K562 (cell line): Measurements from ENCODE around the gene OR9Q1. TPM values are rescaled to one million over a fixed set of nuclear protein-coding genes. Genes with fewer than 3 reads are reported as not detected.

Experiments
- ATAC-seq: fragments of 200-7000 bp; cut with Tn5 transposase; 3 replicates; pipeline ENCODE4 v1.9.1; 2020; ENCODE audit warnings: moderate library complexity
- BruUV-seq: library from RNA; stranded (reverse); fragments of 400-500 nt; replicated peaks from 2 replicates; lab custom pipeline; 2021; lab: Mats Ljungman, UMichigan
- CTCF ChIA-PET: fragments of 300-600 bp; formaldehyde crosslinking; extraction: SDS; loops from one replicate; lab custom pipeline; 2021; ENCODE audit warnings: low intra/inter-chr PET ratio; lab: Yijun Ruan, JAX
- POLR2A ChIA-PET: fragments of 300-600, 350-650 bp; sonication (Branson Sonifier 250); formaldehyde crosslinking; extraction: SDS; loops from one replicate; lab custom pipeline; 2021; ENCODE audit warnings: antibody characterized with exemption, inconsistent platforms; lab: Yijun Ruan, JAX
- DNase-seq, 4 experiments: peaks; one replicate each; pipeline versions ENCODE4 v3.0.0 to v3.0.0-alpha.2; 2011 to 2018; ENCODE audit warnings: low spot score in 3 of 4, mixed read lengths in 3 of 4; ENCODE audit errors: extremely low read depth in 1 of 4
- FAIRE-seq: peaks from 2 replicates; lab custom pipeline; 2011; peaks lifted over from hg19 to GRCh38; lab: Jason Lieb, UNC
- H2AFZ ChIP-seq: 2 replicates; pipeline ENCODE4 v1.6.0; 2011; ENCODE audit warnings: low read depth, low read length, control low read depth, inconsistent platforms
- H3K27ac ChIP-seq: fragments of 200-600 bp; 3 replicates; pipeline ENCODE4 v1.8.0; 2011; ENCODE audit warnings: low read depth, mild to moderate bottlenecking, control low read depth, inconsistent platforms, low read length, moderate library complexity, mixed read lengths; ENCODE audit errors: extremely low read depth
- H3K27me3 ChIP-seq, 2 experiments: fragments of 300-600 bp in 1 of 2; 2 replicates in 1 of 2; 3 replicates in 1 of 2; pipeline versions ENCODE4 v1.6.0 to v1.8.0; 2011; ENCODE audit warnings: inconsistent platforms in 2 of 2, low read length in 2 of 2, mild to moderate bottlenecking in 1 of 2, mixed read lengths in 1 of 2, moderate library complexity in 1 of 2; ENCODE audit not compliant: control insufficient read depth in 2 of 2, insufficient read depth in 2 of 2
- H3K36me3 ChIP-seq: fragments of 300-600 bp; 3 replicates; pipeline ENCODE4 v1.8.0; 2011; ENCODE audit warnings: mild to moderate bottlenecking, low read length, inconsistent platforms; ENCODE audit not compliant: control insufficient read depth, insufficient read depth
- H3K4me1 ChIP-seq, 2 experiments: fragments of 200-600 bp in 1 of 2; replicated peaks in 1 of 2; 2 replicates in 1 of 2; 3 replicates in 1 of 2; pipeline versions ENCODE4 v1.5.1 to v1.8.0; 2011; ENCODE audit warnings: inconsistent platforms in 2 of 2, low read length in 2 of 2, mild to moderate bottlenecking in 1 of 2, mixed read lengths in 1 of 2, moderate library complexity in 1 of 2; ENCODE audit not compliant: control insufficient read depth in 2 of 2, insufficient read depth in 2 of 2
- H3K4me2 ChIP-seq: 2 replicates; pipeline ENCODE4 v1.6.1; 2011; ENCODE audit warnings: low read length, control low read depth, inconsistent platforms, mixed read lengths; ENCODE audit not compliant: insufficient read depth
- H3K4me3 ChIP-seq: fragments of 200-600 bp; sonication (generic), shearing (Covaris generic); 2 replicates; pipeline ENCODE4 v1.5.1; 2016; ENCODE audit warnings: control low read depth, inconsistent platforms
- H3K79me2 ChIP-seq: fragments of 200-600 bp; 3 replicates; pipeline ENCODE4 v1.8.0; 2011; ENCODE audit warnings: low read length, inconsistent platforms; ENCODE audit not compliant: control insufficient read depth, insufficient read depth
- H3K9ac ChIP-seq, 2 experiments: 2 replicates each; pipeline versions ENCODE4 v1.6.0 to v1.6.1; 2011; ENCODE audit warnings: low read depth in 2 of 2, low read length in 2 of 2, control low read depth in 1 of 2, inconsistent platforms in 1 of 2, mild to moderate bottlenecking in 1 of 2, mixed read lengths in 1 of 2; ENCODE audit not compliant: insufficient read depth in 1 of 2
- H3K9me1 ChIP-seq: one replicate; pipeline ENCODE4 v1.6.0; 2011; ENCODE audit warnings: inconsistent platforms, mild to moderate bottlenecking, low read length, moderate library complexity; ENCODE audit not compliant: control insufficient read depth, insufficient read depth
- H3K9me3 ChIP-seq: replicated peaks from 2 replicates; pipeline ENCODE4 v1.5.1; 2011; ENCODE audit warnings: low read depth, low read length, inconsistent platforms; ENCODE audit not compliant: control insufficient read depth, insufficient read depth
- H4K20me1 ChIP-seq: replicated peaks from 2 replicates; pipeline ENCODE4 v1.6.1; 2011; ENCODE audit warnings: low read length, inconsistent platforms, mixed read lengths; ENCODE audit not compliant: control insufficient read depth, insufficient read depth
- LEF1 ChIP-seq: fragments of 450-650 bp; IDR thresholded peaks from 2 replicates; pipeline ENCODE4 v1.6.1; 2016; ENCODE audit warnings: mild to moderate bottlenecking
- POLR2A ChIP-seq: fragments of 450-650 bp; conservative IDR thresholded peaks from 2 replicates; pipeline ENCODE4 v1.6.1; 2016
- SRSF7 ChIP-seq: fragments of 200-400 bp; formaldehyde crosslinking; optimal IDR thresholded peaks from 2 replicates; pipeline ENCODE3; 2017; ENCODE audit warnings: mild to moderate bottlenecking, low read depth, low read length
- WGBS: fragments of 100-300 bp; shearing (Covaris generic); methylation state at CpG from one replicate; pipeline ENCODE4 v1.1.6; 2016; ENCODE audit warnings: low coverage, mixed read lengths; ENCODE audit not compliant: insufficient coverage; ENCODE audit errors: missing lambda C conversion rate; 5-methylcytosine and 5-hydroxymethylcytosine counted together
- in situ Hi-C: fragments of 300-500 bp; cut with MboI; formaldehyde crosslinking; loops from 4 replicates; pipeline ENCODE4 v1.15.0; 2018; ENCODE audit warnings: inconsistent platforms, mixed read lengths
- intact Hi-C: fragments of 100-400 bp; cut with micrococcal nuclease; formaldehyde crosslinking; loops from 2 replicates; pipeline ENCODE4 v1.14.2; 2022
- polyA plus RNA-seq, 8 experiments: library from polyadenylated mRNA; depleted of rRNA in 4 of 8; stranded (reverse) in 5 of 8; unstranded in 3 of 8; fragments of >200 nt; fragmentation: Nextera tagmentation in 2 of 8; fragmentation: Illumina TruSeq in 1 of 8; extraction: Ambion mirVana in 2 of 8; extraction: Trizol in 1 of 8; gene quantifications; 2 replicates each; pipeline versions ENCODE4 v1.2.1 to v1.2.3, GENCODE V29; 2011 to 2014; ENCODE audit warnings: inconsistent platforms in 1 of 8, missing spikeins in 1 of 8
- total RNA-seq, 7 experiments: library from RNA; depleted of rRNA in 6 of 7; stranded (reverse); fragments of >200 nt in 6 of 7; fragmentation: Illumina TruSeq in 2 of 7; extraction: Trizol in 2 of 7; gene quantifications; 2 replicates each; pipeline versions ENCODE4 v1.2.1 to v1.2.3, GENCODE V29; 2011 to 2021; ENCODE audit warnings: low replicate concordance in 1 of 7
- TF ChIP-seq, protein P1 (sequence below), 2 experiments: fragments of 450-650 bp in 1 of 2; sonication (generic) in 1 of 2; formaldehyde crosslinking; conservative IDR thresholded peaks; 2 replicates each; pipeline versions ENCODE4 v1.4.0 to v1.8.1; 2020 to 2022; ENCODE audit warnings: mild to moderate bottlenecking in 1 of 2, missing genetic modification reagents in 1 of 2
- TF ChIP-seq, protein P2 (sequence below): fragments of 450-650 bp; IDR thresholded peaks from 2 replicates; pipeline ENCODE4 v1.7.1; 2018; ENCODE audit warnings: mild to moderate bottlenecking, low read depth; ENCODE audit not compliant: partially characterized antibody
- TF ChIP-seq, protein P3 (sequence below), 2 experiments: fragments of 450-650 bp in 1 of 2; sonication (generic) in 1 of 2; formaldehyde crosslinking in 1 of 2; IDR thresholded peaks; 2 replicates each; pipeline versions ENCODE4 v1.7.1 to v1.9.0; 2016 to 2022; ENCODE audit warnings: inconsistent platforms in 1 of 2, mild to moderate bottlenecking in 1 of 2, missing genetic modification reagents in 1 of 2

Gene OR9Q1
- total and polyA plus RNA-seq, 9 of the 15 experiments (the other 6 are each of a cell fraction or from before 2014, with no cell fraction given): not detected

DNA sequence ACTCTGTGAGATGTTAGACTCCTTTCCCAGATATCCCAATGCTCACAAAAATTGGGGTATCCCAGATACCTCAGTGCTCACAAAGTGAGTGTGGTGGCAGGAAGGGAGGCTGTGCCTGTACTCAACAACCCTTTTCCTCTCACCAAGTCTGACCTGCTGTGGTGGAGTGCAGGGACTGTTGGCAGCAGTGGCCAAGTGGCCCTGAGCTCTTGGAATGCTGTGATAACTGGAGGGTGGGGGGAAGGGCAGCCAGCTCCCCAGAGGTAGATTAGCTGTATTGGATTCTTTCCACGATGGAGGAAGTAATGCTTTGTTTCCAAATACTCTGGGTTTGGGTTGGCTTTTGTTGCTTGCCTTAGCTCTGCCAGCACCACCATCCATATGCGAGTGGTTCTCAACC lies 46.0 kb upstream of the OR9Q1 start (continued):
- TF ChIP-seq LEF1 (no peak), SRSF7 (no peak)
- TF ChIP-seq, protein P1, sequence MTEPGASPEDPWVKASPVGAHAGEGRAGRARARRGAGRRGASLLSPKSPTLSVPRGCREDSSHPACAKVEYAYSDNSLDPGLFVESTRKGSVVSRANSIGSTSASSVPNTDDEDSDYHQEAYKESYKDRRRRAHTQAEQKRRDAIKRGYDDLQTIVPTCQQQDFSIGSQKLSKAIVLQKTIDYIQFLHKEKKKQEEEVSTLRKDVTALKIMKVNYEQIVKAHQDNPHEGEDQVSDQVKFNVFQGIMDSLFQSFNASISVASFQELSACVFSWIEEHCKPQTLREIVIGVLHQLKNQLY (CRISPR knock-in tag; conservative IDR thresholded peaks at IDR 0.05): no peak
- TF ChIP-seq, protein P2, sequence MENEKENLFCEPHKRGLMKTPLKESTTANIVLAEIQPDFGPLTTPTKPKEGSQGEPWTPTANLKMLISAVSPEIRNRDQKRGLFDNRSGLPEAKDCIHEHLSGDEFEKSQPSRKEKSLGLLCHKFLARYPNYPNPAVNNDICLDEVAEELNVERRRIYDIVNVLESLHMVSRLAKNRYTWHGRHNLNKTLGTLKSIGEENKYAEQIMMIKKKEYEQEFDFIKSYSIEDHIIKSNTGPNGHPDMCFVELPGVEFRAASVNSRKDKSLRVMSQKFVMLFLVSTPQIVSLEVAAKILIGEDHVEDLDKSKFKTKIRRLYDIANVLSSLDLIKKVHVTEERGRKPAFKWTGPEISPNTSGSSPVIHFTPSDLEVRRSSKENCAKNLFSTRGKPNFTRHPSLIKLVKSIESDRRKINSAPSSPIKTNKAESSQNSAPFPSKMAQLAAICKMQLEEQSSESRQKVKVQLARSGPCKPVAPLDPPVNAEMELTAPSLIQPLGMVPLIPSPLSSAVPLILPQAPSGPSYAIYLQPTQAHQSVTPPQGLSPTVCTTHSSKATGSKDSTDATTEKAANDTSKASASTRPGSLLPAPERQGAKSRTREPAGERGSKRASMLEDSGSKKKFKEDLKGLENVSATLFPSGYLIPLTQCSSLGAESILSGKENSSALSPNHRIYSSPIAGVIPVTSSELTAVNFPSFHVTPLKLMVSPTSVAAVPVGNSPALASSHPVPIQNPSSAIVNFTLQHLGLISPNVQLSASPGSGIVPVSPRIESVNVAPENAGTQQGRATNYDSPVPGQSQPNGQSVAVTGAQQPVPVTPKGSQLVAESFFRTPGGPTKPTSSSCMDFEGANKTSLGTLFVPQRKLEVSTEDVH: no peak

DNA sequence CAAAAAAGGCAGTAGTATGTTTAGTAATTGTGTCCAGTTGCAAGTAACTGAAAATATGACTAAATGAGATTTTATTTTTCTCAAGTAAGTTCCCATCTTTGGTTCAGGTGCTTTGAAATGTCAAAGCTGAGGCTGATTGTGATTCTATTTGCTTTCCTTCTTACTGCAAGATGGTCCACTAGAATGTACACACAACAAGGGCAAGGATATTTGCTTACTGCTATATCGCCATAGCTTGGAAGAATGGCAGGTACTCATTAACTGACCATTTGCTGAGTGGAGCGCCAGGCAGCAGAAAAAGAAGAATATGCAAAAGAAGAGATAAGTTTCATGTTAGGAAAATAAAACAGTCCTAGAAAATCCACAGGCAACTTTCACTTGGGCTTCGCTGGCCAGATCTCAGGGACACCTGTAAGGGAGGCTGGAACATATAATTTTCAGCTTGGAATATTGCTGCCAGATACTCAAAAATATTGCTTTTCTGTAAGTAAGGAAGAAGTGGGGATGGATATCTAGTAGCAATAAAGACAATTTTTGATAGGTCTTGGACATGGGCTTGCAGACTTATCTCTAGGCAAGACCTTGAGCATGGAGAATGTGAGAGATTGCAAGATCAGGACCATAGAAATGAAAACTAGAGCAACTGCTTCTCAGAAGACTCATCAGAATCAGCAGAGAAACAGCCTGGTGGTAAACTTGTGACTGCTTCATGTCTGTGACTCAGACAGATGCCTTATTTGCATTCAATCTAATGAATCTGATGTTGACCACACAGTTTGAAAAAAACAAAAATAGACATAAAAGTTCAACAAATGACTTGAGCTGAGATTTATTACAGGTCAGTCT lies 44.8 kb upstream of the OR9Q1 start:
- Histone ChIP-seq H4K20me1 (no peaks in the 10 kb centered on the region), H3K4me1 (no peaks in the 10 kb centered on the region), H3K4me2 (no peak overlapping the region), H3K79me2 (no peaks in the 10 kb centered on the region), H3K9ac (no peak overlapping the region), H3K9me1 (no peaks in the 10 kb centered on the region), H2AFZ (no peak overlapping the region), H3K27me3 (peaks cover 0 to 6% of the 10 kb centered on the region in 2 experiments; a peak in 2 of 5 replicates), H3K36me3 (no peaks in the 10 kb centered on the region), H3K9me3 (no peaks in the 10 kb centered on the region), H3K27ac (no peak overlapping the region), H3K4me3 (no peak overlapping the region)
- intact Hi-C loops (no loop called here), in situ Hi-C loops (no loop called here)
- DNase-seq: no peak
- WGBS: 0% methylated on average over 3 of the region's 3 CpGs
- ChIA-PET CTCF (no interaction called here), POLR2A (interaction anchor here (0.7 to 0.8 kb wide), 2 partner anchors 105 to 136 kb away, joined by 3 read pairs; no protein-coding TSS in a partner anchor)
- ATAC-seq: no peak
- FAIRE-seq: no peak
- no TSS peak for BruUV-seq
- TF ChIP-seq, protein P3, sequence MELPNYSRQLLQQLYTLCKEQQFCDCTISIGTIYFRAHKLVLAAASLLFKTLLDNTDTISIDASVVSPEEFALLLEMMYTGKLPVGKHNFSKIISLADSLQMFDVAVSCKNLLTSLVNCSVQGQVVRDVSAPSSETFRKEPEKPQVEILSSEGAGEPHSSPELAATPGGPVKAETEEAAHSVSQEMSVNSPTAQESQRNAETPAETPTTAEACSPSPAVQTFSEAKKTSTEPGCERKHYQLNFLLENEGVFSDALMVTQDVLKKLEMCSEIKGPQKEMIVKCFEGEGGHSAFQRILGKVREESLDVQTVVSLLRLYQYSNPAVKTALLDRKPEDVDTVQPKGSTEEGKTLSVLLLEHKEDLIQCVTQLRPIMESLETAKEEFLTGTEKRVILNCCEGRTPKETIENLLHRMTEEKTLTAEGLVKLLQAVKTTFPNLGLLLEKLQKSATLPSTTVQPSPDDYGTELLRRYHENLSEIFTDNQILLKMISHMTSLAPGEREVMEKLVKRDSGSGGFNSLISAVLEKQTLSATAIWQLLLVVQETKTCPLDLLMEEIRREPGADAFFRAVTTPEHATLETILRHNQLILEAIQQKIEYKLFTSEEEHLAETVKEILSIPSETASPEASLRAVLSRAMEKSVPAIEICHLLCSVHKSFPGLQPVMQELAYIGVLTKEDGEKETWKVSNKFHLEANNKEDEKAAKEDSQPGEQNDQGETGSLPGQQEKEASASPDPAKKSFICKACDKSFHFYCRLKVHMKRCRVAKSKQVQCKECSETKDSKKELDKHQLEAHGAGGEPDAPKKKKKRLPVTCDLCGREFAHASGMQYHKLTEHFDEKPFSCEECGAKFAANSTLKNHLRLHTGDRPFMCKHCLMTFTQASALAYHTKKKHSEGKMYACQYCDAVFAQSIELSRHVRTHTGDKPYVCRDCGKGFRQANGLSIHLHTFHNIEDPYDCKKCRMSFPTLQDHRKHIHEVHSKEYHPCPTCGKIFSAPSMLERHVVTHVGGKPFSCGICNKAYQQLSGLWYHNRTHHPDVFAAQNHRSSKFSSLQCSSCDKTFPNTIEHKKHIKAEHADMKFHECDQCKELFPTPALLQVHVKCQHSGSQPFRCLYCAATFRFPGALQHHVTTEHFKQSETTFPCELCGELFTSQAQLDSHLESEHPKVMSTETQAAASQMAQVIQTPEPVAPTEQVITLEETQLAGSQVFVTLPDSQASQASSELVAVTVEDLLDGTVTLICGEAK (IDR thresholded peaks at IDR 0.05): no peak
- TF ChIP-seq, protein P3 (CRISPR knock-in tag; IDR thresholded peaks at IDR 0.05): no peak
- no peak for TF ChIP-seq POLR2A
